ENCODE data around the gene SHC1.
A peak's percentile ranks its signal among the peaks of the same experiment; 100 is the strongest.

Gene SHC1

DNA sequence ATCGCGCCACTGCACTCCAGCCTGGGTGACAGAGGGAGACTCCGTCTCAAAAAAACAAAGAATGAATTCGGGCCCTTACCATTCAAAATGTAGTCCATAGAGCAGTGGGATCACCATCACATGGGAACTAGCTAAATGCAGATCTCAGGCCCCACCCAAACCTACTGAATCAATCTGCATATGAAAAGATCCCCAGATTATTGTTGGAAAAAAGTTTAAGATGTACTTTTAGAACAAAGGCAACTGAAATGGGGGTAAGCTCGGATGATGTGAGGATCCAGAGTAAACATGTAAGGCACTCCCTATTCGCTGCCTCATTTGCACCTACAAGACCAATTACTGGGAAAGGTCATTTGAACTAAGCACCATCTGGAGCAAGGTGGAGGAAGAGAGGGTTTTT lies 11.8 kb upstream of the SHC1 start:
- peak overlapping the region; percentile 78 for H3K27ac ChIP-seq
- TF ChIP-seq, protein P1, sequence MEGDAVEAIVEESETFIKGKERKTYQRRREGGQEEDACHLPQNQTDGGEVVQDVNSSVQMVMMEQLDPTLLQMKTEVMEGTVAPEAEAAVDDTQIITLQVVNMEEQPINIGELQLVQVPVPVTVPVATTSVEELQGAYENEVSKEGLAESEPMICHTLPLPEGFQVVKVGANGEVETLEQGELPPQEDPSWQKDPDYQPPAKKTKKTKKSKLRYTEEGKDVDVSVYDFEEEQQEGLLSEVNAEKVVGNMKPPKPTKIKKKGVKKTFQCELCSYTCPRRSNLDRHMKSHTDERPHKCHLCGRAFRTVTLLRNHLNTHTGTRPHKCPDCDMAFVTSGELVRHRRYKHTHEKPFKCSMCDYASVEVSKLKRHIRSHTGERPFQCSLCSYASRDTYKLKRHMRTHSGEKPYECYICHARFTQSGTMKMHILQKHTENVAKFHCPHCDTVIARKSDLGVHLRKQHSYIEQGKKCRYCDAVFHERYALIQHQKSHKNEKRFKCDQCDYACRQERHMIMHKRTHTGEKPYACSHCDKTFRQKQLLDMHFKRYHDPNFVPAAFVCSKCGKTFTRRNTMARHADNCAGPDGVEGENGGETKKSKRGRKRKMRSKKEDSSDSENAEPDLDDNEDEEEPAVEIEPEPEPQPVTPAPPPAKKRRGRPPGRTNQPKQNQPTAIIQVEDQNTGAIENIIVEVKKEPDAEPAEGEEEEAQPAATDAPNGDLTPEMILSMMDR (conservative IDR thresholded peaks at IDR 0.05), result no peak

DNA sequence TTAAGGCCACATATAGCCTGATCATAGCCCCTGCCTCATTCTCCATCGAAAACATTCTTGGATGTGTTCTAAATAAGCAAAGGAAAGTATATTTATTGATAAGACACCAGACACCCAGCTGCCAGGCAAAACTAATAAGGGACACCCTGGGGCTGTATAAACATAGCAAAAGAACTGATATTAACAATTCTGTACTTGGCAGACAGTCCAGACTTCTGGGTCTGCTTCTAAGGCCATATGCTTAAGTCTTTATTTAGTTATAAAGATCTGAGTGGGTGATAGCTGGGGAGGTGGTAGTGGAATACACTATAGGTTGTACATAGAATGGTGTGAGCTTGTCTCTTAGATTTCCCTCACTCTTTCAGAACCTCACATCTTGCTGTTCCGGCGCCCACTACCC lies 7.8 kb upstream of the SHC1 start:
- H3K27ac ChIP-seq, result peak overlapping the region; percentile 94; the same call in 1 of the 2 replicates
- TF ChIP-seq, protein P1 (conservative IDR thresholded peaks at IDR 0.05), result no peak

DNA sequence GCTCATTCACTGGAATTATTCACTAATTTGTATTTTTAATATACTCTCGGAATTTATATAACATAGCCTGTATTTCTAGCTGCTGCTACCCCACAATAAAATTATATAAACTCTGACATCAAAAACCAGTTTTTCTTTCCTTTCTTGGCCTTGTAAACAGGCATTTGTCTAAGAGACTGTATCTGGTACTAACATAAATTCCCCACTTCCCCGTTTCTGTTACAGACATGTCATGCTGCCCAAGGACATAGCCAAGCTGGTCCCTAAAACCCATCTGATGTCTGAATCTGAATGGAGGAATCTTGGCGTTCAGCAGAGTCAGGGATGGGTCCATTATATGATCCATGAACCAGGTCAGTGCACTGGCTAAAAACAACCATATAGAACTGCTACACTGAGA lies 7.2 kb upstream of the SHC1 start:
- H3K27ac ChIP-seq, result peak overlapping the region; percentile 94; the same call in 1 of the 2 replicates

DNA sequence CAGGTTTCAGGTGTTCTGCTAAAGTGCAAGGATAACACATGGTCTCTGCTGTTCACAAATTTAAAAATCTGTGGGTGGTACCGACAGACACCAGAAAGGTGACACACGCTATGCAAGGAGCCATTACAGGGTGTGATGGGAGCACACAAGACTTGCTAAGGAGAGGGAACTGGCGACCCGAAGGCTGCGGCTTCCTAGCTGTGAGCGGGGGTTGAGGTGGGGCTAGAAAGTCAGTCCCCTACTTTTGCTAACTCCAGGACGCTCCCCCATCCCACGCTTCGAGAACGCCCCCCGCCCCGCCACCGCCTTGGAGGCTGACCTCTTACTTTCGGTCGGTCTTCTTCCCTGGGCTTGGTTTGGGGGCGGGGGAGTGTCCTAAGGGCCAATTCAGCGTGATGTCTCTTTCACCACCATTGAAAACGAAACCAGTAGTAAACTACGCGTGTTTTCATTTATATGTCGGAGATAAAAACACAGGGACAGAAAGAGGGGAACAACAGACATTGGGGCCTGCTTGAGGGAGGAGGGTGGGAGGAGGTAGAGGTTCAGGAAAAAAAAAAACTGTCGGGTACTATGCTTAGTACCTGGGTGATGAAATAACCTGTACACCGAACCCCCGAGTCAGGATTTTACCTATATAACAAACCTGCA lies 5.0 kb upstream of the SHC1 start:
- H3K27ac ChIP-seq, result peak overlapping the region; percentile 94
- TF ChIP-seq, protein P1 (conservative IDR thresholded peaks at IDR 0.05), result no peak

DNA sequence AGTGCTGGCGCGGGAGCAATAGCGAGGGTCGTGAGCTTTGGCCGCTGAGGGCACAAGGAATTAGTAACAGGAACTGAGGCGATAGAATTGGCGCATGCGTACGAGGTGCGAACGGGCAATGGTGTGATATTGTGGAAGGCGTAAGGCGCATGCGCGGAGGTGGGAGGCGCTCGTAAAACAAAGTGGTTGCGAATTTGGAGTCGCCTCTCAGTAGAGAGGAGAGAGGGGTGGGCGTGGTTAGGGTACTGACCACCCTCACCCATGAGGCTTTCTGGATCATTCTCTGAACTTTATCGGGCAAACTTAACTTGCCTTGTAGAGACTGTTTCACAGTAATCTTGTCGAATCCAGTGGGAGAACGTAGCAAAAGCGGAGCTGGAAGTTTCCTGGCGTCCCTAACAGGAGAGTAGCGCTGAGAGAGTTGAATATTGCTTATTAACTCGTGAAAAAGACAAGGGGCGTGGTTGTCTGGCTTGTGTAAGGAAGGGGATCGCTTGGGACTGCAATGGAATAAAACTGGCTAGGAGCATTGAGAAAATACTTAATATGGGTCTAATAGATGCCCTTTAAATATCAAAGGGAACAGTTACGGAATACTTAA lies 4.4 kb upstream of the SHC1 start:
- TF ChIP-seq, protein P1 (conservative IDR thresholded peaks at IDR 0.05), result no peak
- H3K27ac ChIP-seq, result peak overlapping the region; percentile 94

DNA sequence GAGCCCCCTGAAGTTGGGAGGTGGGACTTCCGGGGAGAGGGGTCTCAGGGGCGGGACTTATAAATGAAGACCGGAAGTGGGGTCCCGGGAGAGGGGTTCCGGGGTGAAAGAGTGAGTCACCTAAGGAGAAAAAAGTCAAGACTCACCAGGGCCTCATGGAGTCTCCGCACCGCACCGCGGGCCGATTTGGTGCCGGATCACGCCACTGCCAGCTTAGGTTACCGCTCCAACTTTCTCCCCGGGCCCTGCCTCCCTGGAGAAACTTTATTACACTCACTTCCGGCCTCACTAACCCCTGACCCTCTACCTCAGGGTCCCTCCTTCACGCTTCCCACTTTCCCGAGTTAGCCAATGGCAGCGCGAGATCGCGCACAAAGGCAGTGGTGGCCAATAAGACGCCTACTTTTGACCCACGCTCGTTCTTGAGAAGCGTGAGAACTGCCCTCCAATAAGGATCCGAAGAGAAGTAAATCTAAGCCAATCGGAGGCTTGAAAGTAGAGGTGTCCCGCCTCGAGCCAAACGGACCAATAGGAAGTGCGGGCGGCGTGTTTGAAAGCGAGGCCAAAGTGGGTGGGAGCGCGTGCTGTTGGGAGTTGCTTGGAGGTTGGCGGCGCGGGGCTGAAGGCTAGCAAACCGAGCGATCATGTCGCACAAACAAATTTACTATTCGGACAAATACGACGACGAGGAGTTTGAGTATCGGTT lies 3.7 kb upstream of the SHC1 start, which contains the start of gene CKS1B:
Gene CKS1B, plus strand, starts transcription at position 580 of the 706 bp plus-strand sequence. Its CDS starts 65 bp downstream, at position 645.
- peak within 1 kb of the TSS; percentile 94 for H3K27ac ChIP-seq
- TF ChIP-seq, protein P1 (conservative IDR thresholded peaks at IDR 0.05), result no peak

DNA sequence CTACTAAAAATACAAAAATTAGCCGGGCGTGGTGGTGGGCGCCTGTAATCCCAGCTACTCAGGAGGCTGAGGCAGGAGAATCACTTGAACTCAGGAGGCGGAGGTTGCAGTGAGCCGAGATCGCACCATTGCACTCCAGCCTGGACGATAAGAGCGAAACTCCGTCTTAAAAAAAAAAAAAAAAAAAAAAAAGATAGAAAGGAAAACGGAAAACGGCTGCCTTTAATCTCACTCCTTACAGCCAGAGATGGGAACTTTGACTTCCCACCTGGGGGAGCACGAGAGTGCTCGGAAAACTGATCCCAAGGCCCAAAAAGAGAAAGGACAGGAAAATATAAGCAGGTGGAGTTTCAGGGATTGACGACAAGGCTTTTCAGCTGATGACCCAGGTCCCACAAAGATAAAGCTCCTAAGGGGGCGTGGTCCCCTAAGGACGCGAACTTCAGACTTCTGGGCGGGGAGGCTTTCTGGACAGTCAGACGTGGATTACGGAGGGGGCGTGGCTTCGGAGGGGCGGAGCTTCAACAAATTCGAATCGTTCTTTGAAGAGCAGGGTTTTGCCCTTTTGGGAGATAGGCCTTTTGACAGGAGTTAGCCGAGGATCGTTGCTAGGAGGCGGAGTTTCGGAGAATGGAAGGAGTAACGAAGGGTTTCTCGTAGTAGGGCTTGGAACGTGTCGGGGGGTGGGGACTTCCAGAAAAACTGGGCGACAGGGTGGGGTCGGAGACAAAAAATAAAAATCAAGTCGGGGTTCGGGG lies 3.0 kb upstream of the SHC1 start:
- TF ChIP-seq, protein P1 (conservative IDR thresholded peaks at IDR 0.05), result no peak; the same call in 1 of the 2 replicates
- peak overlapping the region; percentile 94 for H3K27ac ChIP-seq

All from VCaP (cell line).